ENCODE data around the gene NSD2.

- no peak for TF ChIP-seq POLR2AphosphoS5 (IDR thresholded peaks at IDR 0.05; ENCODE audit: low read depth, low read length)
- TF ChIP-seq FOXP2 (optimal IDR thresholded peaks at IDR 0.05; ENCODE audit: borderline replicate concordance, extremely low read depth, extremely low read length, insufficient read depth) = no peak
- TF ChIP-seq SIN3A (IDR thresholded peaks at IDR 0.05; ENCODE audit: borderline replicate concordance, insufficient read depth, low read length) = no peak
- TF ChIP-seq REST (IDR thresholded peaks at IDR 0.05; ENCODE audit: insufficient read depth in 1 of 2, low read depth in 2 of 2, low read length in 2 of 2) = no peak
These were observed 135.2 kb downstream of the NSD2 start for GRCh38 chr4:2006367-2006766.

Measured in PFSK-1 (cell line).